Dedifferentiated amniotic fluid mesenchymal stem cell (primary cell): Measurements from ENCODE around the gene PPP1R12B.
A peak's percentile ranks its signal among the peaks of the same experiment; 100 is the strongest.
"Not testable (repeated sequence)": the region's sequence is repeated elsewhere in the genome, so short reads cannot be mapped to it uniquely, and the experiment has no call there.

Experiments used
- DNase-seq: peaks from one replicate; pipeline ENCODE4 v3.0.0-alpha.2; 2016; ENCODE audit errors: extremely low spot score

The PPP1R12B gene

GRCh38 chr1:202483362-202483761 lies 134.9 kb downstream of the PPP1R12B start:
- not testable (repeated sequence) for DNase-seq

GRCh38 chr1:202484032-202484431 lies 135.5 kb downstream of the PPP1R12B start:
- not testable (repeated sequence) for DNase-seq

GRCh38 chr1:202484820-202485219 lies 136.3 kb downstream of the PPP1R12B start:
- not testable (repeated sequence) for DNase-seq

GRCh38 chr1:202488178-202488649 lies 139.7 kb downstream of the PPP1R12B start:
- DNase-seq = not testable (repeated sequence)

GRCh38 chr1:202489101-202489500 lies 140.6 kb downstream of the PPP1R12B start:
- DNase-seq = not testable (repeated sequence)

- DNase-seq = not testable (repeated sequence)
Observed at GRCh38 chr1:202493112-202493511, 144.6 kb downstream of the PPP1R12B start.

- no peak for DNase-seq
Observed at GRCh38 chr1:202498542-202498941, 150.0 kb downstream of the PPP1R12B start.

- not testable (repeated sequence) for DNase-seq
Observed at GRCh38 chr1:202499997-202500396, 151.5 kb downstream of the PPP1R12B start.

- peak; percentile 31 for DNase-seq
Observed at GRCh38 chr1:202501281-202501680, 152.8 kb downstream of the PPP1R12B start.

GRCh38 chr1:202505356-202505755 lies 156.9 kb downstream of the PPP1R12B start:
- DNase-seq = peak; percentile 60

GRCh38 chr1:202505880-202506575 lies 157.5 kb downstream of the PPP1R12B start:
- DNase-seq = not testable (repeated sequence)

- DNase-seq = not testable (repeated sequence)
Observed at GRCh38 chr1:202508863-202509262, 160.4 kb downstream of the PPP1R12B start.

GRCh38 chr1:202513875-202514274 lies 165.4 kb downstream of the PPP1R12B start:
- DNase-seq = not testable (repeated sequence)

GRCh38 chr1:202516434-202516877 lies 168.0 kb downstream of the PPP1R12B start:
- DNase-seq = no peak

GRCh38 chr1:202517146-202517545 lies 168.6 kb downstream of the PPP1R12B start:
- not testable (repeated sequence) for DNase-seq

GRCh38 chr1:202518180-202518579 lies 169.7 kb downstream of the PPP1R12B start:
- DNase-seq = not testable (repeated sequence)

GRCh38 chr1:202518905-202519304 lies 170.4 kb downstream of the PPP1R12B start:
- not testable (repeated sequence) for DNase-seq

- not testable (repeated sequence) for DNase-seq
Observed at GRCh38 chr1:202520129-202520856, 171.8 kb downstream of the PPP1R12B start.

GRCh38 chr1:202520857-202521216 lies 172.3 kb downstream of the PPP1R12B start:
- DNase-seq = not testable (repeated sequence)

GRCh38 chr1:202521484-202521883 lies 173.0 kb downstream of the PPP1R12B start:
- DNase-seq = not testable (repeated sequence)

- no peak for DNase-seq
Observed at GRCh38 chr1:202521886-202522285, 173.4 kb downstream of the PPP1R12B start.

- not testable (repeated sequence) for DNase-seq
Observed at GRCh38 chr1:202526056-202526455, 177.6 kb downstream of the PPP1R12B start.
